PC-9 (cell line): ENCODE results near the gene C8G. TPM values are rescaled to one million over a fixed set of nuclear protein-coding genes. Genes with fewer than 3 reads are reported as not detected.
A peak's percentile ranks its signal among the peaks of the same experiment; 100 is the strongest.

Experiments used
- BruUV-seq: library from RNA; stranded (reverse); fragments of 400-500 nt; replicated peaks from 2 replicates; lab custom pipeline; 2021; lab: Mats Ljungman, UMichigan
- CTCF ChIA-PET: fragments of 300-600 bp; sonication (Branson Sonifier 250); formaldehyde crosslinking; loops from one replicate; lab custom pipeline; 2022; ENCODE audit warnings: antibody characterized with exemption; lab: Charles Lee
- POLR2A ChIA-PET: fragments of 300-600 bp; sonication (Branson Sonifier 250); formaldehyde crosslinking; loops from one replicate; lab custom pipeline; 2022; ENCODE audit warnings: antibody characterized with exemption; ENCODE audit not compliant: unreplicated experiment; lab: Charles Lee
- DNase-seq, 2 experiments: peaks; one replicate each; pipeline versions ENCODE4 v3.0.0 to v3.0.0-alpha.2; 2015 to 2022; ENCODE audit warnings: mixed read lengths in 1 of 2
- H2AFZ ChIP-seq: fragments of 200-600 bp; sonication (generic); 2 replicates; pipeline ENCODE4 v1.8.1; 2017; ENCODE audit warnings: antibody characterized with exemption
- H3F3A ChIP-seq: fragments of 200-600 bp; sonication (generic); 2 replicates; pipeline ENCODE4 v1.8.1; 2017; ENCODE audit warnings: antibody characterized with exemption, mild to moderate bottlenecking, low read depth; ENCODE audit not compliant: insufficient read depth
- H3K27ac ChIP-seq: fragments of 200-600 bp; sonication (generic); 2 replicates; pipeline ENCODE4 v1.6.1; 2016; ENCODE audit warnings: mixed run types
- H3K27me3 ChIP-seq: fragments of 200-600 bp; sonication (generic); 2 replicates; pipeline ENCODE4 v1.6.1; 2016; ENCODE audit warnings: low read depth, mixed run types; ENCODE audit not compliant: insufficient read depth
- H3K36me3 ChIP-seq: fragments of 200-600 bp; sonication (generic); 2 replicates; pipeline ENCODE4 v1.6.1; 2016; ENCODE audit warnings: low read depth, mixed run types
- H3K4me1 ChIP-seq: fragments of 200-600 bp; sonication (generic); replicated peaks from 2 replicates; pipeline ENCODE4 v1.6.1; 2016; ENCODE audit warnings: mixed run types; ENCODE audit not compliant: insufficient read depth
- H3K4me2 ChIP-seq: fragments of 200-600 bp; sonication (generic); 2 replicates; pipeline ENCODE4 v1.6.1; 2017; ENCODE audit warnings: mixed run types
- H3K4me3 ChIP-seq: fragments of 200-600 bp; sonication (generic); 2 replicates; pipeline ENCODE4 v1.6.1; 2016; ENCODE audit warnings: mixed run types
- H3K79me2 ChIP-seq: fragments of 200-600 bp; sonication (generic); 2 replicates; pipeline ENCODE4 v1.6.1; 2017; ENCODE audit warnings: low read depth, mixed run types
- H3K9me2 ChIP-seq: fragments of 200-600 bp; sonication (generic); 2 replicates; pipeline ENCODE4 v1.8.1; 2017; ENCODE audit warnings: mild to moderate bottlenecking; ENCODE audit not compliant: insufficient read depth
- H3K9me3 ChIP-seq: fragments of 200-600 bp; sonication (generic); 2 replicates; pipeline ENCODE4 v1.8.1; 2016; ENCODE audit warnings: low read depth; ENCODE audit not compliant: insufficient read depth
- H4K20me1 ChIP-seq: fragments of 200-600 bp; sonication (generic); 2 replicates; pipeline ENCODE4 v1.8.1; 2017; ENCODE audit not compliant: insufficient read depth
- CTCF ChIP-seq: fragments of 200-600 bp; sonication (generic); conservative IDR thresholded peaks from 2 replicates; pipeline ENCODE4 v1.6.1; 2017; ENCODE audit warnings: mixed run types, antibody characterized with exemption, mild to moderate bottlenecking, moderate library complexity
- EZH2 ChIP-seq: fragments of 200-600 bp; sonication (generic); IDR thresholded peaks from 2 replicates; pipeline ENCODE4 v1.8.0; 2017; ENCODE audit warnings: antibody characterized with exemption, low read depth
- intact Hi-C: fragments of 100-400 bp; cut with micrococcal nuclease; formaldehyde crosslinking; loops from one replicate; pipeline ENCODE4 v1.10.0; 2022; ENCODE audit not compliant: unreplicated experiment
- total RNA-seq: library from RNA; stranded (reverse); gene quantifications from 2 replicates; pipeline ENCODE4 v1.2.3, GENCODE V29; 2021

The C8G gene
- total RNA-seq, 1 experiment from 2014 or later: 2.3 TPM

- Histone ChIP-seq H3K9me2 (no peaks in the 10 kb centered on the region), H3F3A (peaks cover 8% of the 10 kb centered on the region; the same call in 1 of the 2 replicates), H4K20me1 (no peaks in the 10 kb centered on the region), H3K9me3 (no peaks in the 10 kb centered on the region), H3K4me2 (peak overlapping the region; percentile 65), H3K79me2 (no peaks in the 10 kb centered on the region), H3K27me3 (no peaks in the 10 kb centered on the region), H3K4me1 (peaks cover 10% of the 10 kb centered on the region), H3K4me3 (no peak overlapping the region; the same call in 1 of the 2 replicates), H2AFZ (no peak overlapping the region), H3K27ac (no peak overlapping the region), H3K36me3 (no peaks in the 10 kb centered on the region)
- POLR2A ChIA-PET: interaction anchor here (1.0 kb wide), 1 partner anchor 11 kb away, joined by 3 read pairs; no protein-coding TSS in a partner anchor
- no TSS peak for BruUV-seq
- DNase-seq: no peak
- CTCF ChIA-PET: no interaction called here
- intact Hi-C loops: no loop called here
- TF ChIP-seq EZH2 (no peak), CTCF (no peak)
Measured at GRCh38 chr9:136964833-136965422, 19.9 kb downstream of the C8G start.

- peaks cover 8% of the 10 kb centered on the region; the same call in 1 of the 2 replicates for H3F3A ChIP-seq
- no peaks in the 10 kb centered on the region for H3K9me3 ChIP-seq
- ChIA-PET CTCF (no interaction called here), POLR2A (no interaction called here)
- TF ChIP-seq EZH2 (no peak), CTCF (no peak)
- no peak overlapping the region for H3K4me2 ChIP-seq
- H3K4me1 ChIP-seq: peaks cover 10% of the 10 kb centered on the region
- DNase-seq: no peak
- no peaks in the 10 kb centered on the region for H3K27me3 ChIP-seq
- H3K79me2 ChIP-seq: no peaks in the 10 kb centered on the region
- BruUV-seq: no TSS peak
- H3K4me3 ChIP-seq: no peak overlapping the region
- no peak overlapping the region for H2AFZ ChIP-seq
- H3K36me3 ChIP-seq: no peaks in the 10 kb centered on the region
- intact Hi-C loops: no loop called here
- H3K9me2 ChIP-seq: no peaks in the 10 kb centered on the region
- no peaks in the 10 kb centered on the region for H4K20me1 ChIP-seq
- H3K27ac ChIP-seq: no peak overlapping the region
Measured at GRCh38 chr9:136965771-136966484, 20.9 kb downstream of the C8G start.

- no peaks in the 10 kb centered on the region for H3F3A ChIP-seq
- no peak overlapping the region for H2AFZ ChIP-seq
- H4K20me1 ChIP-seq: no peaks in the 10 kb centered on the region
- ChIA-PET CTCF (no interaction called here), POLR2A (interaction anchor here (0.6 kb wide), 2 partner anchors 23 to 96 kb away, joined by 3 to 17 read pairs; no protein-coding TSS in a partner anchor)
- peaks cover 10% of the 10 kb centered on the region for H3K4me1 ChIP-seq
- H3K27me3 ChIP-seq: no peaks in the 10 kb centered on the region
- H3K9me2 ChIP-seq: no peaks in the 10 kb centered on the region
- no peak overlapping the region for H3K4me2 ChIP-seq
- H3K9me3 ChIP-seq: no peaks in the 10 kb centered on the region
- H3K4me3 ChIP-seq: no peak overlapping the region
- BruUV-seq: no TSS peak
- H3K27ac ChIP-seq: no peak overlapping the region
- intact Hi-C loops: no loop called here
- DNase-seq: no peak
- TF ChIP-seq CTCF (no peak), EZH2 (no peak)
- no peaks in the 10 kb centered on the region for H3K36me3 ChIP-seq
- H3K79me2 ChIP-seq: no peaks in the 10 kb centered on the region
Measured at GRCh38 chr9:136968333-136969127, 23.5 kb downstream of the C8G start.
